ENCODE measurements around the gene PTPRC. TPM values are rescaled to one million over a fixed set of nuclear protein-coding genes. Genes with fewer than 3 reads are reported as not detected.

Gene PTPRC
- total RNA-seq, 1 experiment from 2014 or later = 0.25 TPM

GRCh38 chr1:198637157-198637556 lies 1.7 kb upstream of the PTPRC start:
- H3K36me3 ChIP-seq (ENCODE audit: control insufficient read depth, insufficient read depth, low read length) = no peaks in the 10 kb centered on the region
- H3K4me3 ChIP-seq (ENCODE audit: low read depth, low read length) = no peak overlapping the region
- no peaks in the 10 kb centered on the region for H3K27me3 ChIP-seq (replicated peaks; ENCODE audit: control insufficient read depth, insufficient read depth, low read length)
- H3K4me1 ChIP-seq = no peaks in the 10 kb centered on the region
- intact Hi-C loops (cut with micrococcal nuclease; ENCODE audit: unreplicated experiment) = no loop called here
- DNase-seq = no peak
- TF ChIP-seq, protein P1, sequence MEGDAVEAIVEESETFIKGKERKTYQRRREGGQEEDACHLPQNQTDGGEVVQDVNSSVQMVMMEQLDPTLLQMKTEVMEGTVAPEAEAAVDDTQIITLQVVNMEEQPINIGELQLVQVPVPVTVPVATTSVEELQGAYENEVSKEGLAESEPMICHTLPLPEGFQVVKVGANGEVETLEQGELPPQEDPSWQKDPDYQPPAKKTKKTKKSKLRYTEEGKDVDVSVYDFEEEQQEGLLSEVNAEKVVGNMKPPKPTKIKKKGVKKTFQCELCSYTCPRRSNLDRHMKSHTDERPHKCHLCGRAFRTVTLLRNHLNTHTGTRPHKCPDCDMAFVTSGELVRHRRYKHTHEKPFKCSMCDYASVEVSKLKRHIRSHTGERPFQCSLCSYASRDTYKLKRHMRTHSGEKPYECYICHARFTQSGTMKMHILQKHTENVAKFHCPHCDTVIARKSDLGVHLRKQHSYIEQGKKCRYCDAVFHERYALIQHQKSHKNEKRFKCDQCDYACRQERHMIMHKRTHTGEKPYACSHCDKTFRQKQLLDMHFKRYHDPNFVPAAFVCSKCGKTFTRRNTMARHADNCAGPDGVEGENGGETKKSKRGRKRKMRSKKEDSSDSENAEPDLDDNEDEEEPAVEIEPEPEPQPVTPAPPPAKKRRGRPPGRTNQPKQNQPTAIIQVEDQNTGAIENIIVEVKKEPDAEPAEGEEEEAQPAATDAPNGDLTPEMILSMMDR (IDR thresholded peaks at IDR 0.05; ENCODE audit: insufficient read depth in 1 of 2, low read depth in 1 of 2, low read length in 1 of 2, severe bottlenecking in 1 of 2, unreplicated experiment in 1 of 2) = no peak
- Mint-ChIP-seq H3K4me1 (ENCODE audit: low read depth, unreplicated experiment) (no peaks in the 10 kb centered on the region), H3K27ac (ENCODE audit: unreplicated experiment) (no peak overlapping the region), H3K36me3 (ENCODE audit: insufficient read depth, unreplicated experiment) (no peaks in the 10 kb centered on the region), H3K4me3 (ENCODE audit: unreplicated experiment) (no peak overlapping the region), H3K9me3 (ENCODE audit: unreplicated experiment) (peaks cover 15% of the 10 kb centered on the region), H3K27me3 (ENCODE audit: insufficient read depth, unreplicated experiment) (no peaks in the 10 kb centered on the region)
- no peaks in the 10 kb centered on the region for H3K9me3 ChIP-seq
- ChIA-PET CTCF (no interaction called here), POLR2A (no interaction called here)
- no TSS peak for BruUV-seq (replicated peaks)

DNA sequence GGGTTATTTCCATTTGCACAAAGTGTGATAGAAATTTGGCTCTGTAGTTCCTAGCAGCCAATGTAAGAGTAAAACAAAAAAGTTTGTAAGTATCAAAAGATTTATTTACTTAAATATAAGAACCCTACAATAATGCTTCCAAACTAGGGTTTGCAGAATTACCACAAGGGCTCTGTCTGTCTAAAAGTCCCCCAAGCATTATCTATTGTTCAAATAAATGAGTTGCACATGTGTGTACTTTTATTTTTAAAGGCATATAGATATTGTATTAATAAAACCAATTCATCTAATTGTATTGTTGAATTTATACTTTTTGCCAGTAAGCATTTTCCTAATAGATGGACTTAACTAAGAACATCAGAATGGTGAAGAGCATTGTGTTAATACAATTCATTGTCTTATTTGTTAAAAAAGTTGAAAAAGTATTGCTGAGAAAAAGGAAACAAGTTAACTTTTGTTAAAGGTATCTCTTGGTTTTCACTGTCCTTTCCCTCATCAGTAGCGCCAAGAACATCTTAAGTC lies 863 bp upstream of the PTPRC start:
- POLR2A ChIA-PET = no interaction called here
- no peaks in the 10 kb centered on the region for H3K27me3 Mint-ChIP-seq (ENCODE audit: insufficient read depth, unreplicated experiment)
- BruUV-seq (replicated peaks) = no TSS peak

GRCh38 chr1:198638441-198638840 lies 399 bp upstream of the PTPRC start:
- H3K4me1 ChIP-seq = no peaks in the 10 kb centered on the region
- Mint-ChIP-seq H3K27me3 (ENCODE audit: insufficient read depth, unreplicated experiment) (no peaks in the 10 kb centered on the region), H3K9me3 (ENCODE audit: unreplicated experiment) (peaks cover 12% of the 10 kb centered on the region), H3K36me3 (ENCODE audit: insufficient read depth, unreplicated experiment) (no peaks in the 10 kb centered on the region), H3K27ac (ENCODE audit: unreplicated experiment) (no peak overlapping the region), H3K4me3 (ENCODE audit: unreplicated experiment) (no peak overlapping the region), H3K4me1 (ENCODE audit: low read depth, unreplicated experiment) (no peaks in the 10 kb centered on the region)
- DNase-seq = no peak
- ChIA-PET CTCF (no interaction called here), POLR2A (no interaction called here)
- H3K9me3 ChIP-seq = no peaks in the 10 kb centered on the region
- H3K27me3 ChIP-seq (replicated peaks; ENCODE audit: control insufficient read depth, insufficient read depth, low read length) = no peaks in the 10 kb centered on the region
- no peaks in the 10 kb centered on the region for H3K36me3 ChIP-seq (ENCODE audit: control insufficient read depth, insufficient read depth, low read length)
- BruUV-seq (replicated peaks) = no TSS peak
- intact Hi-C loops (cut with micrococcal nuclease; ENCODE audit: unreplicated experiment) = no loop called here
- H3K4me3 ChIP-seq (ENCODE audit: low read depth, low read length) = no peak overlapping the region
- TF ChIP-seq, protein P1 (IDR thresholded peaks at IDR 0.05; ENCODE audit: insufficient read depth in 1 of 2, low read depth in 1 of 2, low read length in 1 of 2, severe bottlenecking in 1 of 2, unreplicated experiment in 1 of 2) = no peak

More for the DNA sequence above, 863 bp upstream of the PTPRC start:
- CTCF ChIA-PET = no interaction called here
- TF ChIP-seq, protein P1 (IDR thresholded peaks at IDR 0.05; ENCODE audit: insufficient read depth in 1 of 2, low read depth in 1 of 2, low read length in 1 of 2, severe bottlenecking in 1 of 2, unreplicated experiment in 1 of 2) = no peak
- H3K27ac Mint-ChIP-seq (ENCODE audit: unreplicated experiment) = no peak overlapping the region
- Histone ChIP-seq H3K4me3 (ENCODE audit: low read depth, low read length) (no peak overlapping the region), H3K9me3 (no peaks in the 10 kb centered on the region), H3K36me3 (ENCODE audit: control insufficient read depth, insufficient read depth, low read length) (no peaks in the 10 kb centered on the region), H3K27me3 (replicated peaks; ENCODE audit: control insufficient read depth, insufficient read depth, low read length) (no peaks in the 10 kb centered on the region), H3K4me1 (no peaks in the 10 kb centered on the region)
- H3K36me3 Mint-ChIP-seq (ENCODE audit: insufficient read depth, unreplicated experiment) = no peaks in the 10 kb centered on the region
- H3K9me3 Mint-ChIP-seq (ENCODE audit: unreplicated experiment) = peaks cover 15% of the 10 kb centered on the region
- no peak overlapping the region for H3K4me3 Mint-ChIP-seq (ENCODE audit: unreplicated experiment)
- H3K4me1 Mint-ChIP-seq (ENCODE audit: low read depth, unreplicated experiment) = no peaks in the 10 kb centered on the region
- no peak for DNase-seq
- intact Hi-C loops (cut with micrococcal nuclease; ENCODE audit: unreplicated experiment) = no loop called here
